NCI-H748 treated with DMSO at 0.1 percent for 48 hours (cell line): ENCODE measurements around the gene WDR81.
"Not testable (repeated sequence)": the region's sequence is repeated elsewhere in the genome, so short reads cannot be mapped to it uniquely, and the experiment has no call there.

Experiments used
- DNase-seq: peaks from one replicate; lab custom pipeline; 2025; lab: John Stamatoyannopoulos, UW

WDR81 gene

DNA sequence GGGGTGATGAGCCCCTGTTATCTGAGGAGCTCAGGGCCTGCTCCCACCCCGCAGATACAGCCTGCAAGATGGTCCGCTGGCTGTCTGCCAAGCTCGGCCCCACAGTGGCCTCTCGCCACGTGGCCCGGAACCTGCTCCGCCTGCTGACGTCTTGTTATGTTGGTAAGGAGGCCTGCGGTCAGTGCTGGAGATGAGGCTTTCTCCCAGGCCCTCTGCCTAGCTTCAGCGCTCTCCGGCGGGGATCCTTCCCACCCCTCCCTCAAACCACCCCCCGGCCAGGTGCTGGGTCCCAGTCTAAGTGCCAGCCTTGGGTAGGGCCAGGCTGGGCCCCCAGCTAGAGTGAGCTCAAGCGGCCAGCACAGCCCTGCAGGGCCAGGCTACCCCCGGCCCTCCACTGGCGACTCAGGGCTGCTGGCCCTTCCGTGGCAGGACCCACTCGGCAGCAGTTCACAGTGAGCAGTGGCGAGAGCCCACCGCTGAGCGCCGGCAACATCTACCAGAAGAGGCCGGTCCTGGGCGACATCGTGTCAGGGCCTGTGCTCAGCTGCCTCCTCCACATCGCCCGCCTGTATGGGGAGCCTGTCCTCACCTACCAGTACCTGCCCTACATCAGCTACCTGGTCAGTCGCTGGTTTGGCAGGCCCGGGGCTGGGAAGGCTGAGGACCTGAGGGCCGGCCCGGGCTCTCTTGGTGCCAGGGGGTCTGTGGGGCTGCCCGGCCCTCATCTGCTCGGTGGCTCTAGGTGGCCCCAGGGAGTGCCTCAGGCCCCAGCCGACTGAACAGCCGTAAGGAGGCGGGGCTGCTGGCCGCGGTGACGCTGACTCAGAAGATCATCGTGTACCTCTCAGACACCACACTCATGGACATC is 6.1 kb downstream of the WDR81 start:
- no peak for DNase-seq

- no peak for DNase-seq
Measured at GRCh38 chr17:1731194-1731506, 6.6 kb downstream of the WDR81 start.

DNA sequence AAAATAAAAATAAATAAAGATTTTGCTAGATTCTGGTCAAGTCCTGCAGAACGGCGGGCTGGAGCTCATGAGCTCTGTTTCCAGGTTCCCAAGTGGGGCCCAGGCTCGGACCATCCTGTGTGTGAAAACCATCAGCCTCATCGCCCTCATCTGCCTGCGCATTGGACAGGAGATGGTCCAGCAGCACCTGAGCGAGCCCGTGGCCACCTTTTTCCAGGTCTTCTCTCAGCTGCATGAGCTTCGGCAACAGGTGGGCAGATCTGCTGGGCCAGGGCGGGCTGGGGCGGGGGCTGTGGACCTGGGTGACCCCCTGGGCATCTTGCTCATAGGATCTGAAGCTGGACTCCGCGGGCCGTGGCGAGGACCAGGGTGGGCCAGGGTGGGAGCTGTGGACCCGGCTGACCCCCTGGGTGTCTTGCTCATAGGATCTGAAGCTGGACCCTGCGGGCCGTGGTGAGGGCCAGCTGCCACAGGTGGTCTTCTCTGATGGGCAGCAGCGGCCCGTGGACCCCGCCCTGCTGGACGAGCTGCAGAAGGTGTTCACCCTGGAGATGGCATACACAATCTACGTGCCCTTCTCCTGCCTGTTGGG is 7.8 kb downstream of the WDR81 start:
- DNase-seq: no peak

DNA sequence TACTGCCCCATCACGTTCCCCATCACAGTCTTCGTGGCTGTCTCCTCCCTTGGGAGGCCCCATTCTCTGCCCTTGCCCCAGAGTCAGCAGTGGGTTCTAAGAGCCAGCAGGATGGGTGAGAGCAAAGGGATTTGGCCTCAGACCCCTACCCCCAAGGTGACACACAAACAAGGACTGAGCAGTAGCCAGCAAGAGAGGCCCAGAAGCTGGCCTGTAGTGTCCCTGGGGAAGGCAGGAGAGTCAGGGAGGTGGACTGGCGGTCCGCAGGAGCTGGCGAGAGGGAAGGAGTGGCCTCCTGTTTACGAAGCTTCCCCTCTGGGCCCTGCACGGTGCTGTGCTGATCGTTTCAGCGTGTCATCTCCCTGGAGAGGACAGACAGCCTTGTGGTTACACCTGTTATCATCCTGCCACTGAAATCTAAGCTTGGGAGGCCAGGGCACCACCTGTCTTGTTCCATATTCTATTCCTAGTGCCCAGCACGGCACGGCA is 8.4 kb downstream of the WDR81 start:
- no peak for DNase-seq

- DNase-seq: no peak
Measured at GRCh38 chr17:1733759-1734158, 9.3 kb downstream of the WDR81 start.

- DNase-seq: no peak
Measured at GRCh38 chr17:1735418-1735817, 10.9 kb downstream of the WDR81 start.

DNA sequence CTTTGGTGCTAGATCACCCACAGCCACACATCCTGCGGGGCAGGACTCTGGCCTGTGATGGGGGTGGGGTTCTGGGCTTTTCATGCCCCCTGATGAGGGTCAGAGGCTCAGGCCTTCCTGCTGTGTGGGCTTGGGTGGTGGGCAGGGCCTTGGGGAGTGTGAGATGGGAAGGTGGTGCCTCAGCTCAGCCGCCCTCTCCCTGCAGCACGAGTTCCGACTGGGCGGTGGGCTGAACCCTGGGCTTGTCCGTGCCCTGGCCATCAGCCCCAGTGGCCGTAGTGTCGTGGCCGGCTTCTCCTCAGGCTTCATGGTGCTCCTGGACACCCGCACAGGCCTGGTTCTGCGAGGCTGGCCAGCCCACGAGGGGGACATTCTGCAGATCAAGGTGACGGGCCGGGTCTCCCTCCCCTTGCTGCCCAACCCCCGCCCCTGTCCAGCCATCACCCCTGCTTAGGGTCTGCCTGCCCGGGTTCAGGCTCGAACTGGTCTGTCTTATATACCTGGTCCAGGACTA is 11.4 kb downstream of the WDR81 start:
- DNase-seq: no peak

DNA sequence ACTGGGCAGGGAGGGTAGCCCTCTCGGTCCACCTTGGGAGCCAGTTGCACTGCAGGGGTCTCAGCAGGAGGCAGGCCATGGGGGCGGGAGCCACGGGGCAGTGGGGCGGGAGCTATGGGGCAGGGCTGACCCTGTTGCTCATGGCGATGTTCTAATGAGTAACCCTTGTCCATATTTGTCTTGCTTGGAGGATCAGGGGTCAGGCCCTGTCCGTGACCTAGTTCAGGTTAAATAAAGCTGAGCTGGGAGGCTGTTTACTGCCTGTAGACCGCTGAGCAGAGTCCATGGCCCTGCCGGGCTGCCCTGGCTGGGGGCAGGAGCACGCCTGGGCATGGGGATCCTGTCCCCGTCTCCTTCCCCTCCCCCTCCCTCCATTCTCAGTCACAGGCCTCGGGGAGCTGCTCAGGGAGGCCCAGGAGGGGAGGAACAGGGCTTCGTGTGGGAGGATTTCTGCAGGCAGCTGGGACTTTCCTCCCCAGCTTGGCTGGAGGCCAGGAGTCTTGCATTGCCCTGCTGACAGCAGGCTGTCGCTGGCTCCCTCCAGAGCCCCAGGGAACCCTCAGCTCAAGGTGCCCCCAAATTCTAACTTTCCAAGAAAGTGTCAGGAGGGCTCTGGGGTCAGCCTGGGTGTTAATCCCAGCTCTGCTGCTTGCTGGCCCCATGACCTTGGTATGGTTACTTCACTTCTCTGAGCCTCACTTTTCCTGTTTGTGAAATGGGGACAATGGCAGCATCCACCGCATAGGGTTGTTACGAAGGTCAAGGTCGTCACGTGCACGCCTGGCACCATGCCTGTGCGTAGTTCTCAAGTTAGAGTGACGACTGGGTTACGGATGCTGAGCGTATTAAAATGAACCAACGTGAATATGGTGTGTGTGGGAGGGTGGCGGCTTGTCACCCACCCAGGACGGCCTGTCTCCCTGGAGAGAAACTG is 12.1 kb downstream of the WDR81 start:
- no peak for DNase-seq

DNA sequence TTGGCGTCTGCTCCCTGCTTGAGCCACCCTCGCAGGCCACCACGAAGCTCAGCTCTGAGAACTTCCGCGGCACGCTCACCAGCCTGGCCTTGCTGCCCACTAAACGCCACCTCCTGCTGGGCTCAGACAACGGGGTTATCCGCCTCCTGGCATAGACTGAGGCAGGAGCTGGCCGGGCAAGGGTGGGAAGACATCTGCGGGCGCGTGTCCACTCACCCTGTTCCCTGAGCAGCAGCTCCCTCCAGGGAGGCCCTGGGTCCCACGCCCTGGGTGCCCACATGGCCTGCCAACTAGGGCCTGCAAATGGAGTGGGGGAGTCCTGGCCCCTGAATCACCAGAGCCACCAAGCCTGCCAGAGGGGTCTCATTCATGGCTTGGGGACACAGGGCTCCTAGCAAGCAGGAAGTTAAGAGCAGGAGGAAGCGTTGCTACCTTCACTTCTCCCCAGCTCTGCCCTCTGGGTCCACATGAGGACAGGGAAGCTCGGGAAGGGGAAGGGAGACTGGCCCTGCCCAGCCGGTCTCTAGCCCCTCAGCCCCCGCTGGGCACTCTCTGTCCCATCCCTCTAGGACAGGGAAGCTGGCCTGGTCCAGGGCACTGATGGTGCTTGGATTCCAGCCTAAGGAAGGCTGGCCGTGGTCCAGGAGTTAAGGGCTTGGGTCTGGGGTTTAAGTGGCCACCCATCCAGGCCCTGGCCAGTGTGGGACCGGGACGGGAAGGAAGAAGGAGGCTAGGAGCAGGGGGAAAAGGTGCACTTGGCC is 13.2 kb downstream of the WDR81 start:
- DNase-seq: no peak

GRCh38 chr17:1741899-1742298 is 17.4 kb downstream of the WDR81 start:
- DNase-seq: not testable (repeated sequence)

- DNase-seq: no peak
Measured at GRCh38 chr17:1742371-1743087, 18.0 kb downstream of the WDR81 start, which contains the start of gene SERPINF2. SERPINF2 (plus strand) TSS chr17:1742871; CDS start chr17:1744996, 2,125 bp downstream.

DNA sequence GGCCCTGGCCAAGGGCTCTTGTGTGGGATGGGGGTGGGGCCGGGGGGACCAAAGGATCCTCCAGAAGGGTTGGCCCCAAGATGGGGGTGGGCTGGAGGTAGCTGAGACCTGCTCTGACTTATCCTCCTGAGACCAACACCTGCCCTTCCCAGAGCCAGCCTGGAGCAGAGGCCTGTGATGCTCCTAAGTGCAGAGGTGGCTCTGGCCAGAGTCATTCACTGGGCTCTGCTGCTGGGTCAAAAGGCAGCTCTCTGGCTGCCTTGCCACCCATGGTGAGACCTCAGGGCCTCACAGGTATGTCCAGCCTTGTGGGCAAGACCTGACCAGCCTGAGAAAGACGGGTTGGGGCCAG is 18.6 kb downstream of the WDR81 start:
- DNase-seq: no peak

- no peak for DNase-seq
Measured at GRCh38 chr17:1744551-1745512, 20.3 kb downstream of the WDR81 start.

DNA sequence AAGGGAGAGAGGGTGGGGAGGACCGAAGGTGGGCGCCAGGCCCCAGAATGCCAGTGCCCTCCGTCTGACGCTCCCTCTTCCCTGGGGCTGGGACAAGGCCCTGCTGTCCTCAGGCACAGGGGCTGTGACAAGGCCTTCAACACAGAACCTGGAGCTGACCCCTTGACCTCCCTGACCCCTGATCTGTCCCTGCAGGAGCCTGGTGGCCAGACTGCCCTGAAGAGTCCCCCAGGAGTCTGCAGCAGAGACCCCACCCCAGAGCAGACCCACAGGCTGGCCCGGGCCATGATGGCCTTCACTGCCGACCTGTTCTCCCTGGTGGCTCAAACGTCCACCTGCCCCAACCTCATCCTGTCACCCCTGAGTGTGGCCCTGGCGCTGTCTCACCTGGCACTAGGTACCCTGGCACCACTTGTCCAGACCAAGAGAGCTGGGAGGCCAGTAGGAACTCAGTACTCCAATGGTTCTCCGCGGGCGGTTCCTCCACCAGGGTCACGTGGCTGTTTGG is 21.1 kb downstream of the WDR81 start:
- no peak for DNase-seq

DNA sequence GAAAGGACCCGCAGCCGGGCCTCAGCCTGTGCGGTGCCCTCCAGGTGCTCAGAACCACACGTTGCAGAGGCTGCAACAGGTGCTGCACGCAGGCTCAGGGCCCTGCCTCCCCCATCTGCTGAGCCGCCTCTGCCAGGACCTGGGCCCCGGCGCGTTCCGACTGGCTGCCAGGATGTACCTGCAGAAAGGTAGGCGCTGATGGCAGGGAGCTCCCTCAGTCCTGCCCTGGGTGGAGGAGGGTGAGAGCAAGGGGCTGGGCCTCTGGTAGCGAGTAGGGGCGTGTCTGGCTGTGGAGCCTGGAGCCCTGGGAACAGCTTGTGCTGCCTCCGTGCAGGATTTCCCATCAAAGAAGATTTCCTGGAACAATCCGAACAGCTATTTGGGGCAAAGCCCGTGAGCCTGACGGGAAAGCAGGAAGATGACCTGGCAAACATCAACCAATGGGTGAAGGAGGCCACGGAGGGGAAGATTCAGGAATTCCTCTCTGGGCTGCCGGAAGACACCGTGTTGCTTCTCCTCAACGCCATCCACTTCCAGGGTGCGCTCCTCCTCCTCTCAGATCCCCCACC is 22.6 kb downstream of the WDR81 start:
- no peak for DNase-seq

DNA sequence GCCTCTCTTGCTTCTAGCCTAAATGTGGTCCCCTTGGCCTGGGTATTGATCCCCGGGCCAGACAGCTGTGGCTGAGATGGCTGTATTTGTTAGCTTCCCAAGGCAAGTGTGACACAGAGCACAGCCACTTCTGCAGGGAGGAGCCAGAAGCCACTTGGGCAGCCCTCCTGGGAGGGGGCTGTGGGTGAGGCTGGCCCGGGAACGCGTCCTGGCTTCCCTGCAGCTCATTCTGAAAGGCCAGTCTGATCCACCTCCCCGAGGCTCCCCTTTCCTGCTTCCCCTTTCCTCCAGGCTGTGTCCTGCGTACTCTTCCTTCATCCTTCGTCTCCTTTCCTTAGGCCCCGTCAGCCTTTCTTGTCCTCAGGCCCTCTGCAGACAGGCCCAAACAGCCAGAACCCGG is 26.1 kb downstream of the WDR81 start:
- no peak for DNase-seq

GRCh38 chr17:1752425-1753262 is 28.1 kb downstream of the WDR81 start:
- no peak for DNase-seq

DNA sequence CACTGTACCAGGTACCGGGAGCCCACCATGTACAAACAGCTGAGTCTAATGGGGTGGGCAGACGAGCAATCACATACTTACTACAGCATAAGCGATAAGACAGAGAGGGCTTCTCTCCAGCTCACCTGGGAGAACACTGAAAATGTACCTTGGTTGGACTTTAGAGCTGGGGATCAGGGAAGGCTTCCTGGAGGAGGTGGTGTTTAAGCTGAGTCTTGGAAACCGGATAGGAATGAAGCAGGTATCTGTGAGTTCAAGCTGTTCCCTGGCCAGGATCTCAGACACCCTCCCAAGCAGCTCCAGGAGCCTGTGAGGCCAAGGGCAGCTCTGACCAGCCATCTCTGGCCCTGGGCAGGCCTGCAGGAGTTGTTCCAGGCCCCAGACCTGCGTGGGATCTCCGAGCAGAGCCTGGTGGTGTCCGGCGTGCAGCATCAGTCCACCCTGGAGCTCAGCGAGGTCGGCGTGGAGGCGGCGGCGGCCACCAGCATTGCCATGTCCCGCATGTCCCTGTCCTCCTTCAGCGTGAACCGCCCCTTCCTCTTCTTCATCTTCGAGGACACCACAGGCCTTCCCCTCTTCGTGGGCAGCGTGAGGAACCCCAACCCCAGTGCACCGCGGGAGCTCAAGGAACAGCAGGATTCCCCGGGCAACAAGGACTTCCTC is 29.4 kb downstream of the WDR81 start:
- no peak for DNase-seq
